Stimulated activated CD4-positive, alpha-beta T cell treated with anti-CD3 and anti-CD28 coated beads, TNF-alpha, amount 100 ng/mL, for 4 hours (primary cell): ENCODE data around the gene MXRA8.

Source experiments
- DNase-seq, 3 experiments: peaks; one replicate each; pipeline ENCODE4 v3.0.0-alpha.2; 2020; ENCODE audit warnings: low read depth in 3 of 3

Gene MXRA8

GRCh38 chr1:1335792-1336248 is 22.5 kb downstream of the MXRA8 start:
- no peak for DNase-seq

DNA sequence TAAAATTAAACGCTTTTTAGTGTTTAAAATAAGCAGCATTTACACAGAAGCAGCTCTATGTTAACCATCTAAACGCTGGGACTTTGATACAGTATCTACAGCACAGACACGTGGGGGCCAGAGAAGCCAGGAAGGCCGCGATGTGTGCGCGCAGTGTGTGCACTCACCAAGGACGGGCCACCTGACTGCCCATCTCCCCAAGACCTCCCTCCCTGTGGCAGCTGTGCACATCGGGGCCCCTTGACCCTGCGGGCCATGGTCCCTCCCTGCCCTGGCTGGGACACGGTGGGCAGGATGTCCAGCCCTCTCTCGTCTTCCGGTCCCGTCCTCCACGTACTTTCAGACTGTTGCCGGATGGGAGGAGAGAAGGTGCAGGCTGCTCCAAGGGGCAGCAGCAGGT is 23.1 kb downstream of the MXRA8 start:
- no peak for DNase-seq

DNA sequence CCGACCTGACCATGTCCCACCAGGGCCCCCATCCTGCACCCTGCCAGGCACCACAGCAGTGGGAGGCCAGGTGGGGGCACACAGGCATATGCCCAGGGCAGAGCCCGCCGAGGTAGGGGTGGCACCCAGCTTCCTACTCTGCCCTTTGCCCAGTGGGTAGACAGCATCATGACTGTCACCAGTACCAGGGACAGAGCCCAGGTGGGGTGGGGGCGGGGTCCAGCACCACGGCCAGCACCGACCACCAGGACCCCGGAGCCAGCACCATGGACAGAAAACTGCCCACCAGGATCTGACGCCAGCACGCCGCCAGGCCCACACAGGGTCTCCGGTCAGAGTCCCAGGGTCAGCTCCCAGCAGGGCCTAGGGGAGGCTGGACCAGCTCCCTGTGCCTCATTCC is 23.5 kb downstream of the MXRA8 start:
- no peak for DNase-seq

DNA sequence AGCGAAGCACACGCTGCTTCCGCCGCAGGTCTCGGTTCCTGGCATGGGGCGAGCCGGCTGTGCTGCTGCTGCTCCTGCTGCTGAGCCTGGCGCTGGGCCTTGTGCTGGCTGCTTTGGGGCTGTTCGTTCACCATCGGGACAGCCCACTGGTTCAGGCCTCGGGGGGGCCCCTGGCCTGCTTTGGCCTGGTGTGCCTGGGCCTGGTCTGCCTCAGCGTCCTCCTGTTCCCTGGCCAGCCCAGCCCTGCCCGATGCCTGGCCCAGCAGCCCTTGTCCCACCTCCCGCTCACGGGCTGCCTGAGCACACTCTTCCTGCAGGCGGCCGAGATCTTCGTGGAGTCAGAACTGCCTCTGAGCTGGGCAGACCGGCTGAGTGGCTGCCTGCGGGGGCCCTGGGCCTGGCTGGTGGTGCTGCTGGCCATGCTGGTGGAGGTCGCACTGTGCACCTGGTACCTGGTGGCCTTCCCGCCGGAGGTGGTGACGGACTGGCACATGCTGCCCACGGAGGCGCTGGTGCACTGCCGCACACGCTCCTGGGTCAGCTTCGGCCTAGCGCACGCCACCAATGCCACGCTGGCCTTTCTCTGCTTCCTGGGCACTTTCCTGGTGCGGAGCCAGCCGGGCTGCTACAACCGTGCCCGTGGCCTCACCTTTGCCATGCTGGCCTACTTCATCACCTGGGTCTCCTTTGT is 24.7 kb downstream of the MXRA8 start:
- DNase-seq: no peak

GRCh38 chr1:1332774-1333480 is 25.4 kb downstream of the MXRA8 start:
- no peak for DNase-seq

GRCh38 chr1:1332031-1332755 is 26.2 kb downstream of the MXRA8 start:
- no peak for DNase-seq

DNA sequence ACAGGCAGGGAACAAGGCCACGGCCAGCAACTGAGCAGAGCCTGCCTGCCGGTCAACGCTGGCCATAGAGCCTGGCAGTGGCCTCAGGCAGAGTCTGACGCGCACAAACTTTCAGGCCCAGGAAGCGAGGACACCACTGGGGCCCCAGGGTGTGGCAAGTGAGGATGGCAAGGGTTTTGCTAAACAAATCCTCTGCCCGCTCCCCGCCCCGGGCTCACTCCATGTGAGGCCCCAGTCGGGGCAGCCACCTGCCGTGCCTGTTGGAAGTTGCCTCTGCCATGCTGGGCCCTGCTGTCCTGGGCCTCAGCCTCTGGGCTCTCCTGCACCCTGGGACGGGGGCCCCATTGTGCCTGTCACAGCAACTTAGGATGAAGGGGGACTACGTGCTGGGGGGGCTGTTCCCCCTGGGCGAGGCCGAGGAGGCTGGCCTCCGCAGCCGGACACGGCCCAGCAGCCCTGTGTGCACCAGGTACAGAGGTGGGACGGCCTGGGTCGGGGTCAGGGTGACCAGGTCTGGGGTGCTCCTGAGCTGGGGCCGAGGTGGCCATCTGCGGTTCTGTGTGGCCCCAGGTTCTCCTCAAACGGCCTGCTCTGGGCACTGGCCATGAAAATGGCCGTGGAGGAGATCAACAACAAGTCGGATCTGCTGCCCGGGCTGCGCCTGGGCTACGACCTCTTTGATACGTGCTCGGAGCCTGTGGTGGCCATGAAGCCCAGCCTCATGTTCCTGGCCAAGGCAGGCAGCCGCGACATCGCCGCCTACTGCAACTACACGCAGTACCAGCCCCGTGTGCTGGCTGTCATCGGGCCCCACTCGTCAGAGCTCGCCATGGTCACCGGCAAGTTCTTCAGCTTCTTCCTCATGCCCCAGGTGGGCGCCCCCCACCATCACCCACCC is 27.0 kb downstream of the MXRA8 start, which contains the start of gene TAS1R3:
Gene TAS1R3 (plus strand): TSS at position 213 of the 898 bp plus-strand sequence. CDS start 66 bp downstream, at position 279.
- DNase-seq: no peak

DNA sequence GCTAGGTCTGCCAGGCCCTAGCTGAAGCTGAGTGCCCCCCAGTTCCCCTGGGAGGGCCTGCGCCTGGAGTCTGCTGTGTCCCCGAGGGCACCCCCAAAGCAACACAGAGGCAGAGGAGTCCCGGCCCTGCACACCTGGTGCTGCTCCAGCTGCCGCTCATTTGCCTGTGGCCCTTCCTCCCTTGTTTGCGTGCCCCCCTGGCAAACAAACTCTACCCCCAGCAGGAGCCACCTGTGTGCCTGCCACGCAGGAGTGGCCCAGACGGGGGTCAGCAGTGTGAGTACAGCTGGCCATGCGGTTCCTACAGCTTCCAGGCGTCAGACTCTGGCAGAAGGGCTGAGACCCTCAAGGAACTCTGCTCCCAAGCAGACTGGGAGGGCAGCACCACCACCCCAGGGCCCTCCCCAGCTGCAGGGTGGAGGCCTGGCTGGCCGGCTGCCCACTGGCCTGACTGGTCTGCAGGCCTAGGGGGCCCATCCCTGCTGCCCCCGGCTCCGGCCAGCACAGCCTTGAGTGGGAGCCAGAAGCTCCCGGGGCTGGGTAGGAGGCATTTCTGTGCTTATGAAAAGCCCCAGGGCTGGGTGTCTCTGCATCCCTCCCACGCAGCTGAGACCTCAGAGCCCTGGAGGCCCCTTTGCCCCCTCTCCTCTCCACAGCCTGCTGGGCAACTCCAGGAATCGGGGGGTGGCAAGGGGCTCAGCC is 27.8 kb downstream of the MXRA8 start:
- DNase-seq: no peak

DNA sequence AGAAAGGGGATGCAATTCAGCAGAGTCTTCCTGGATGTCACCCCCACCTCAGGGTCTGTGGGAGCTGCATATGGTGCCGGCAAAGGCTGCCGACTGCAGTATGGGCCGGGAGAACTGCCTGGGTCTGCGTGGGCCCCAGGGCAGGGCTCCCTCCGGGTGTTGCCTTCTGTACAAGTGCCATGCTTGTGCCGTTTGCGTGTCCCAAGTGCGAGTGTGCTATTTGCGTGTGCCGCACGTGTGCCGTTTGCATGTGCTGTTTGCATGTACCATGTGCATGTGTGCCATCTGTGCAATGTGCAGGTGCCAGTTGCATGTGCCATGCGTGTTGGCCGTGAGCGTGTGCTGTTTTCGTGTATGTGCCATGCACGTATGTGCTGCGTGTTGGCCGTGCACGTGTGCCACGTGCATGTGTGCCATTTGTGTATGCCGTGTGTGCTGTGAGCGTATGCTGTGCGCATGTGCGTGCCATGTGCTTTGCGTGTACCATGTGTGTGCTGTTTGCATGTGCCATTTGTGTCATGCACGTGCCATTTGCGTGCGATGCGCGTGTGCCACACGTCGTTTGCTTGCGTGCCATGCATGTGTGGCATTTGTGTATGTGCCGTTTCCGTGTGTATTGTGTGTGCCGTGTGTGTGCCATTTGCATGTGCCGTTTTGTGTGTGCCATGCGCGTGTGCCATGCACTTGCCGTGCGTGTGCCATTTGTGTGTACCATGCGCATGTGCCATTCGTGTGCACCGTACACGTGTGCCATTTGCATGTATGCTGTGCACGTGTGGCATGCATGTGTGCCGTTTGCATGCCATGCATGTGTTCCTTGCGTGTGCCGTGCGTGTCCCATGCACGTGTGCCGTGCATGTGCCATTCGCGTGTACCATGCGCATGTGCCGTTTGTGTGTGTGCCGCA is 28.8 kb downstream of the MXRA8 start:
- no peak for DNase-seq

DNA sequence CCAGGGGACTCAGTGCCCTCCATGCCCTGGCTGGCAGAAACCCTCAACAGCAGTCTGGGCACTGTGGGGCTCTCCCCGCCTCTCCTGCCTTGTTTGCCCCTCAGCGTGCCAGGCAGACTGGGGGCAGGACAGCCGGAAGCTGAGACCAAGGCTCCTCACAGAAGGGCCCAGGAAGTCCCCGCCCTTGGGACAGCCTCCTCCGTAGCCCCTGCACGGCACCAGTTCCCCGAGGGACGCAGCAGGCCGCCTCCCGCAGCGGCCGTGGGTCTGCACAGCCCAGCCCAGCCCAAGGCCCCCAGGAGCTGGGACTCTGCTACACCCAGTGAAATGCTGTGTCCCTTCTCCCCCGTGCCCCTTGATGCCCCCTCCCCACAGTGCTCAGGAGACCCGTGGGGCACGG is 30.1 kb downstream of the MXRA8 start:
- no peak for DNase-seq

DNA sequence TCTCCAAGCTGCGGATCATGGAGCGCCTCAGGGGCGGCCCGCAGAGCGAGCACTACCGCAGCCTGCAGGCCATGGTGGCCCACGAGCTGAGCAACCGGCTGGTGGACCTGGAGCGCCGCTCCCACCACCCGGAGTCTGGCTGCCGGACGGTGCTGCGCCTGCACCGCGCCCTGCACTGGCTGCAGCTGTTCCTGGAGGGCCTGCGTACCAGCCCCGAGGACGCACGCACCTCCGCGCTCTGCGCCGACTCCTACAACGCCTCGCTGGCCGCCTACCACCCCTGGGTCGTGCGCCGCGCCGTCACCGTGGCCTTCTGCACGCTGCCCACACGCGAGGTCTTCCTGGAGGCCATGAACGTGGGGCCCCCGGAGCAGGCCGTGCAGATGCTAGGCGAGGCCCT is 31.1 kb downstream of the MXRA8 start:
- DNase-seq: no peak

- no peak for DNase-seq
Observed at GRCh38 chr1:1326075-1326605, 32.2 kb downstream of the MXRA8 start.

DNA sequence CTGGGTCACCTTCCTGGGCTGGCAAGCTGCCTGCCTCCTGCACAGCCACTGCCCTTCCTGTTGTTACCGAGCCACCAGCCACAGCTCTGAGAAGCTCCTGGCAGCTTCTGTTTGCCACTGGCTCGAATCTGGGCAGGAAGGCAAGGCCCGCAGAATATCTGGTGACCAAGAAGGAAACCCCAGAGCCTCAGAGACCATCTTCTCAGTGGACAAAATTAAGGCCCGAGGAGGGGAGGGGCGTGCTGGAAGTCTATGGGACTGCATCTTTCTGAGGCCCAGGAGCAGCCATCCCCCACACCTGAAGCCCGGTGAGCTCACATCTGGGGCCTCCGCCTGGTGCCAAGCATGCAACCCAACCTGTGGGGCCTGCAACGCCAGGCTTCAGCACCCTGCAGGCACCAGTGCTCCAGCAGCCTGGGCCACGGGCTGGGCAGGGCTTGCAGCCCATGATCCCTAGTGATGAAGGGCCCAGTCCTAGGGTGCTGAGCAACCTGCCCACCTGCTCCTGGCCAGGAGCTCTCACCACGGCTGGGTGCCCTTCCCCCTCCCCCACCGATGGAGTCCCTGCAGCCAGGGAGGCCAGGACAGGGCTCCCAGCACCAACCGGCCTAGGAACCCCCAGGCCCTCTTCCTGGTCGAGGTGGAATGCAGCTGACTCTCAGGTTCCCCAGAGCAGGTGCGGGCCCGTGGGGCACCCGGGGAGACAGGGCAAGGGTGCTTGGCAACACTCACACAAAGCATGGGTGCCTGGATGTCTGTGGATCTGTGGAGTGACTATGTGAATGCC is 32.9 kb downstream of the MXRA8 start:
- no peak for DNase-seq

DNA sequence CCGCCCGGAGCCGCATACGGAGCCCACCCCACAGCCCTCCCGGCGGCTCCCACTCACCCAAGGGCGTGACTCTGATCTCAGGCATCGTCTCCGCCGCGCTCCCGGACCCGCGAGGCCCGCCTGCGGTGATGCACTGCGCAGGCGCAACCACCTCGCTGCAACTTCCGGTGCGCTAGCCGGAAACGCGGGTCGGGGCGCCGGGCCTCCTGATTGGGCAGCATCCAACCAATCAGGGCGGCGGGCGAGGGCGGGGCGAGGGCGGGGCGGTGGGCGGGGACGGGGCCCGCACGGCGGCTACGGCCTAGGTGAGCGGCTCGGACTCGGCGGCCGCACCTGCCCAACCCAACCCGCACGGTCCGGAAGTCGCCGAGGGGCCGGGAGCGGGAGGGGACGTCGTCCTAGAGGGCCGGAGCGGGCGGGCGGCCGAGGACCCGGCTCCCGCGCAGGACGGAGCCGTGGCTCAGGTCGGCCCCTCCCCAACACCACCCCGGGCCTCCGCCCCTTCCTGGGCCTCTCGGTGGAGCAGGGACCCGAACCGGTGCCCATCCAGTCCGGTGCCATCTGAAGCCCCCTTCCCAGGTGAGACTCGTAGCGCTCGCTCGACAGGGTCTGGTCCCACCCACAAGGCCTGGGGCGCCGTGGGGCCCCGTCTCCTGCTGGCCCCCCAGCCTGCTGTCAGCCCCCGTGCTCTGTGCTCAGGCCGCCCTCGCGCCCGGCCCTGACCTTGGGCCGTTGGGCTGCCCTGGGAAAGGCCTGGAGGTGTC is 33.6 kb downstream of the MXRA8 start, which contains the start of the genes CPTP and INTS11:
Gene CPTP (plus strand): TSS at position 279 of the 764 bp plus-strand sequence. CDS start 2,109 bp downstream, outside the sequence.
Gene INTS11 (minus strand): TSS at position 137 of the 764 bp plus-strand sequence. CDS start 52 bp downstream, at position 85.
- DNase-seq: peak; percentile 91 to 96 (median 95)

- DNase-seq: no peak
Observed at GRCh38 chr1:1324084-1324523, 34.3 kb downstream of the MXRA8 start.

- DNase-seq: no peak
Observed at GRCh38 chr1:1322952-1323351, 35.4 kb downstream of the MXRA8 start.

GRCh38 chr1:1322418-1322817 is 35.9 kb downstream of the MXRA8 start:
- DNase-seq: no peak

- no peak for DNase-seq
Observed at GRCh38 chr1:1321477-1321876, 36.9 kb downstream of the MXRA8 start.
